NCI-H1105 treated with DMSO at 0.1 percent for 48 hours (cell line): ENCODE results near the gene SLC16A12.
"Not testable (repeated sequence)": the region's sequence is repeated elsewhere in the genome, so short reads cannot be mapped to it uniquely, and the experiment has no call there.

Experiments used
- DNase-seq: peaks from one replicate; lab custom pipeline; 2025; lab: John Stamatoyannopoulos, UW

The SLC16A12 gene

DNA sequence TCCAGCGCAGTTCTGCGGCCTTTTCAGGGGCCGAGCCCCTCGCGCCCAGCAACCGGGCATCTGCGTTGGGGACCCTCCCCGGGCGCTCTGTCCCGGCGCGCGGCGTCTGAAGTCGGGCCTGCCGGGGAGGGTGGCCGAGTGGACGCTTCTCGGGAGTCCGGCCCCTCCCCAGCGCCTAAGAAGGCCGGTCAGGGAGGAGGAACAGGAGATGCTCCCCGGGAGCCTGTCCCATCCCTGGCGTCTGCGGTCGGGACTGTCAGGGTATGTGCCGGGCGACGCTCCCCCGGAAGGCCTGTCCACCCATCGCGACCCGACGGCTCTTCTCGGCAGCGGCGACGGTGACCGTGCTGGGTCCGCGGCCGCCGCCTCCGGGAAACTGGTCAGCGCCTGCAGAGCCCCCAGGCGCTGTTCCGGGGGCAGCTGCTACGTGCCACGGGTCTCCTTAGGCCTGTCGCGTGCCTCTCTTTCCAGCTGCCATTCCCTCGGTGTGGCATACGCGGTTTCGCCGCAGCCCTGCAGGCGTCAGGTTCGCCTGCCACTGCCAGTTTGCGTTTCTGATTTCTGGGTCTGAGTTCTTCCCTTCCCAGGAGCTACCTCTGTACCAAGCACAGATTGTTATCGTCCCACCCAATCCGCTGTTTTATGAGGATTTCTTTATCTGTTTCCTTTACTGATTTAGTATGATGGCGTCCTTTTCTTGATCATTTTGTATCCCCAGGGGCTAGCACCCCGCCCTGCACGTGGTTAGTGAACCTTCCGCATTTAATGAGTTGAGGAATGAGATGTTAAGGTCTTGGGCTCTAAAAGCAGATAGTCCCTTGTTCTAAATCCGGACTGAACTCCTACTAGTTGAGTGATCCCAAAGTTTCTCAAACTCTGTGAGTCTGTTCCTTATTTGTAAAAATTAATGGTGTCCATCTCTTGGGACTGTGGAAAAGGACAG lies 120.2 kb downstream of the SLC16A12 start:
- peak; percentile 44 for DNase-seq

- DNase-seq = peak; percentile 56
Measured at GRCh38 chr10:89414146-89414878, 121.1 kb downstream of the SLC16A12 start, which contains the start of gene IFIT5. Gene IFIT5, plus strand, starts transcription at chr10:89414568. Its CDS starts 231 bp downstream, at chr10:89414799.

- DNase-seq = no peak
Measured at GRCh38 chr10:89413398-89413912, 121.9 kb downstream of the SLC16A12 start.

GRCh38 chr10:89412276-89412675 lies 123.1 kb downstream of the SLC16A12 start:
- not testable (repeated sequence) for DNase-seq

DNA sequence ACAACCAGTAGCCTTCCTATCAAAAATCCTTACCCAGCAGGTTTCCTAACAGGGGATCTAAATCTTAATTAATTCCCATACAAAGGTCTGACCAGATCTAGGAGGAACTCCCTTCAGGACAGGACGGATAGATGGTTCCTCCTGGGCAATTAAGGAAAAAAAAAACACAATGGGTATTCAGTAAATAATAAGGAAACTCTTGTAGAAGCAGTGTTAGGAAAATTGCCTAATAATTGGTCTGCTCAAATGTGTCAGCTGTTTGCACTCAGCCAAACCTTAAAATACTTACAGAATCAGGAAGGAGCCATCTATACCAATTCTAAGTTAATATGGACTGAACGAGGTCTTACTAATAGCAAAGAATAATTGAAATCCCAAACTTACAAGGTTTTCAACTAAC lies 124.3 kb downstream of the SLC16A12 start:
- DNase-seq = not testable (repeated sequence)

DNA sequence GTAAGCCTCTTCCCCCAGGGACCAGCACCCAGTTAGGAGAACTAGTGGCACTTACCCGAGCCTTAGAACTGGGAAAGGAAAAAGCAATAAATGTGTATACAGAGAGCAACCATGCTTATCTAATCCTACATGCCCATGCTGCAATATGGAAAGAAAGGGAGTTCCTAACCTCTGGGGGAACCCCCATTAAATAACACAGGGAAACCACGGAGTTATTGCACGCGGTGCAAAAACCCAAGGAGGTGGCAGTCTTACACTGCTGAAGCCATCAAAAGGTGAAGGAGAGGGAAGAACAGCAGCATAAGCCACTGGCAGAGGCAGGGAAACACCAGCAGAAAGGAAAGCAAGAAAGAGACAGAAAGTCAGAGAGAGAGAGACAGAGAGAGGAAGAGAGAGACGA lies 124.8 kb downstream of the SLC16A12 start:
- not testable (repeated sequence) for DNase-seq

DNA sequence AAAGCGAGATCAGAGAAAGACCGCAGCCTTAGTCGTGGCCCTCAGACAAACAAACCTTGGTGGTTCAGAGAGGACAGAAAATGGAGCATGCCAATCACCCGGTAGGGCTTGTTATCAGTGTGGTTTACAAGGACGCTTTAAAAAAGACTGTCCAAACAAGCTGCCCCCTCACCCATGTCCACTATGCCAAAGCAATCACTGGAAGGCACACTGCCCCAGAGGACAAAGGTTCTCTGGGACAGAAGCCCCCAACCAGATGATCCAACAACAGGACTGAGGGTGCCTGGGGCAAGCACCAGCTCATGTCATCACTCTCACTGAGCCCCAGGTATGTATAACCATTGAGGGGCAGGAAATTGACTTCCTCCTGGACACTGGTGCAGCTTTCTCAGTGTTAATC lies 126.1 kb downstream of the SLC16A12 start:
- DNase-seq = not testable (repeated sequence)

- DNase-seq = not testable (repeated sequence)
Measured at GRCh38 chr10:89407792-89408191, 127.6 kb downstream of the SLC16A12 start.

- DNase-seq = not testable (repeated sequence)
Measured at GRCh38 chr10:89406178-89406577, 129.2 kb downstream of the SLC16A12 start.

DNA sequence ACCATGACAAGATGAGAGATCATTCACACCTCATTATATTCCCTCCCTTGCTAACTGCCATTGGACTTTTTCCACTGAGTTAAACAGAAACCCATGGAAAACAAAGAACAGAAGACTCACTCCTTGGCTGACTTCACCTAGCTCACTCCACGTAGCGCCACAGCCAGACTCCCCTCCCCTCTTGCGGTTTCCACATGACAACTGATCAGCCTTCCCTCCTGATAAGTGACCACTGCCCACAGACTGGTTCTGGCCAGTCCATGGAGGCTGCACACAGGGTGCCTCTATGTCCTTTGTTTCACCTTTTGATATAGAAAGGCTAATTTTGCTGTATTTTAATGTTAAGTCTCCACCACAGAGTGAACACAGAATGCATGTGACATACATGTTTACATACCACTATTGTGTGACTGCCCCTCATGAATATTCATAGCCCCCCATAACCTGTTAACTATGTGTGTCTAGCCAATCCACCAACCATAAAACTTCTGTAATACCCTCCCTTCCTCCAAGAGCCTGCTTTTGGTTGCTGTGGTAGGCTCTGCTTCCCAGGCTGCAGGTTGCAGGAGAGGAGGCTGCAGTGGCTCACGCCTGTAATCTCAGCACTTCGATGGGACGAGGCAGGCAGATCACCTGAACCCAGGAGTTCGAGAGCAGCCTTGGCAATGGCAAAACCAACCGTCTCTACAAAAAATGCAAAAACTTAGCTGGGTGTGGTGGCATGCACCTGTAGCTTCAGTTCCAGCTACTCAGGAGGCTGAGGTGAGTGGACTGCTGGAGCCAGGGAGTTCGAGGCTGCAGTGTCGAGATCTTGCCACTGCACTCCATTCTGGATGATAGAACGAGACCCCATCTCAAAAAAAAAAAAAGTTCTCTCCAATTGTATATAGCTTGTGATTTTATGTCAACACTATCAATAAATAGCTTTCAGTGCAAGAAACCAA lies 131.0 kb downstream of the SLC16A12 start:
- DNase-seq = no peak

- no peak for DNase-seq
Measured at GRCh38 chr10:89403043-89403442, 132.4 kb downstream of the SLC16A12 start.

DNA sequence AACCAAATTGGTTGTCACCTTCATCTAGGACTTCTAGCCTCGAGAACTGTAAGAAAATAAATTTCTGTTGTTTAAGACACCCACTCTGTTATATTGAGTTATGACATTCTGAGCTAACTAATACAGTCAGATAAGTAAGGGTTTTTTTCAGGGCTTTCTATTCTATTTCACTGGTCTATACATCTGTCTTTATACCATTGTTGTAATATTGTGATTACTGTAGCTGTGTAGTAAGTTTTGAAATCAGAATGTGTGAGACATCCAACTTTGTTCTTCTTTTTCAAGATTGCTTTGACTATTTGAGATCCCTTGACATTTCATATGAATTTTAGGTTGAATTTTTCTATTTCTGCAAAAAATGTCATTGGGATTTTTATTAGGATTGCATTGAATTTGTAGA lies 135.4 kb downstream of the SLC16A12 start:
- no peak for DNase-seq

DNA sequence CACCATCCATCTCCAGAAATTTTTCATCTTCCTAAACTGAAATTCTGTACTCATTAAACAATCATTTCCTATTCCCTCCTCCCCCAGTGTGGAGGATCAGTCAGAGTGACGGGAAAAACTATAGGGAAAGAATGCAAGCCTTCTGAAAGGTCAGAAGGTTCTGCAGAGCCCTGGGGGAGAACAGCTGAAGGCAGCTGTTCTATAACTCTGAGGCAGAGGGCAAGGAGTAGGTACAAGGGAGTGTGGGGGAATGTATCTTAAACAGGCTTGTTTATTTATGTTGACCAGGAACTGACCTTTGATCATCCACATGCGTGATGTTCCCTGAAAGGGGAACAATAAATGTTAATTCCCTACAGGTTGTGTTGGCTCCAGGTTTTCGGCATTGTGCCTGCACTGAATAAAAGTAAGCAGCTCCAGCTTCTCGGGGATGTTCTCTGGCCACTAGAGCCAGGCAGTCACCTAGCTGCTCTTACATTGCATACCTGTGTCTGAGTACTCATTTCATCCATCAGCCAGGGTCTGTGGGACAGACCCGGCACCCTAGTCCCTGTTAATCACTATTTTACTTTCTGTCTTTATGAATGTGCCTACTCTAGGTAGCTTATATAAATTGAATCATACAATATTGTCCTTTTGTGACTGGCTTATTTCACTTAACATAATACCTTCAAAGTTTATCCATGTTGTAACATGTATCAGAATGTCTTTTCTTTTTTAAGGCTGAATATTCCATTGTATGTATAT lies 137.2 kb downstream of the SLC16A12 start:
- DNase-seq = no peak

- no peak for DNase-seq
Measured at GRCh38 chr10:89395141-89395540, 140.3 kb downstream of the SLC16A12 start.

- DNase-seq = peak; percentile 19
Measured at GRCh38 chr10:89393898-89394297, 141.5 kb downstream of the SLC16A12 start.

GRCh38 chr10:89392974-89393373 lies 142.4 kb downstream of the SLC16A12 start:
- no peak for DNase-seq

GRCh38 chr10:89391907-89392756 lies 143.3 kb downstream of the SLC16A12 start, which contains the start of gene IFIT1:
Gene IFIT1, plus strand, starts transcription at chr10:89392623. Its CDS starts 90 bp downstream, at chr10:89392713.
- DNase-seq = peak; percentile 17

DNA sequence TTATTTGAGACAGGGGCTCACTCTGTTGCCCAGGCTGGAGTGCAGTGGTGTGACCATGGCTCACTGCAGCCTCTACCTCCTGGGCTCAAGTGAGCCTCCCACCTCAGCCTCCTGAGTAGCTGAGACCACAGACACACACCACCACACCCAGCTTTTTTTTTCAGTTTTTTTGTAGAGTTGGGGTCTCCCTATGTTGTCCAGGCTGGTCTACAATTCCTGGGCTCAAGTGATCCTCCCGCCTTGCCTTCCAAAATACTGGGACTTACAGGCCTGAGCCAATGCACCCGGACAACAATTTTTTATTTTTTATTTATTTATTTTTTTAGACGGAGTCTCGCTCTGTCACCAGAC lies 144.2 kb downstream of the SLC16A12 start:
- DNase-seq = not testable (repeated sequence)

- DNase-seq = peak; percentile 75
Measured at GRCh38 chr10:89390476-89391225, 144.7 kb downstream of the SLC16A12 start.
